Endothelial cell of umbilical vein (primary cell): ENCODE measurements around the gene PRR5L. TPM values are rescaled to one million over a fixed set of nuclear protein-coding genes. Genes with fewer than 3 reads are reported as not detected.

Experiments
- BruUV-seq: library from RNA; stranded (reverse); fragments of 400-500 nt; replicated peaks from 2 replicates; lab custom pipeline; 2021; lab: Mats Ljungman, UMichigan
- CTCF ChIA-PET: fragments of 300-600, 350-600 bp; sonication (Branson Sonifier 250); formaldehyde crosslinking; loops from one replicate; lab custom pipeline; 2021; ENCODE audit warnings: antibody characterized with exemption, inconsistent platforms; lab: Charles Lee
- POLR2A ChIA-PET: fragments of 300-600, 350-600 bp; sonication (Branson Sonifier 250); formaldehyde crosslinking; loops from one replicate; lab custom pipeline; 2021; ENCODE audit warnings: antibody characterized with exemption, inconsistent platforms; lab: Charles Lee
- DNase-seq: peaks from one replicate; pipeline ENCODE4 v3.0.0-alpha.2; 2011; ENCODE audit warnings: low read depth, low spot score
- FAIRE-seq: peaks from 2 replicates; lab custom pipeline; 2011; peaks lifted over from hg19 to GRCh38; lab: Jason Lieb, UNC
- H2AFZ ChIP-seq: 2 replicates; pipeline ENCODE4 v1.6.0; 2012; ENCODE audit warnings: low read depth, low read length, control low read depth, inconsistent platforms
- H3K27ac ChIP-seq: 2 replicates; pipeline ENCODE4 v1.5.1; 2011; ENCODE audit warnings: low read depth, mild to moderate bottlenecking, control low read depth, low read length, moderate library complexity; ENCODE audit not compliant: insufficient read depth
- H3K27me3 ChIP-seq, 2 experiments: 2 replicates each; pipeline versions ENCODE4 v1.6.0 to v1.6.1; 2011; ENCODE audit warnings: low read length in 2 of 2, mixed read lengths in 1 of 2; ENCODE audit not compliant: control insufficient read depth in 2 of 2, insufficient read depth in 2 of 2
- H3K36me3 ChIP-seq, 2 experiments: 2 replicates in 1 of 2; 3 replicates in 1 of 2; pipeline ENCODE4 v1.5.1; 2011; ENCODE audit warnings: low read length in 2 of 2, mild to moderate bottlenecking in 1 of 2, moderate library complexity in 1 of 2; ENCODE audit not compliant: control insufficient read depth in 2 of 2, insufficient read depth in 2 of 2; ENCODE audit errors: extremely low read depth in 1 of 2
- H3K4me1 ChIP-seq: 3 replicates; pipeline ENCODE4 v1.5.1; 2011; ENCODE audit warnings: mild to moderate bottlenecking, low read length; ENCODE audit not compliant: control insufficient read depth, insufficient read depth; ENCODE audit errors: extremely low read depth
- H3K4me2 ChIP-seq: 2 replicates; pipeline ENCODE4 v1.6.1; 2011; ENCODE audit warnings: low read length, control low read depth, mixed read lengths; ENCODE audit not compliant: insufficient read depth
- H3K4me3 ChIP-seq, 3 experiments: fragments of 200-600 bp in 1 of 3; sonication (generic), shearing (Covaris generic) in 1 of 3; replicated peaks in 1 of 3; 2 replicates each; pipeline ENCODE4 v1.5.1; 2011 to 2016; ENCODE audit warnings: control low read depth in 3 of 3, low read length in 3 of 3, mild to moderate bottlenecking in 2 of 3, inconsistent platforms in 1 of 3, low read depth in 1 of 3, moderate library complexity in 1 of 3; ENCODE audit not compliant: insufficient read depth in 1 of 3
- H3K79me2 ChIP-seq: 2 replicates; pipeline ENCODE4 v1.6.0; 2012; ENCODE audit warnings: low read length, inconsistent platforms; ENCODE audit not compliant: control insufficient read depth, insufficient read depth
- H3K9ac ChIP-seq: replicated peaks from 2 replicates; pipeline ENCODE3; 2011; ENCODE audit warnings: low read length, control low read depth; ENCODE audit not compliant: insufficient read depth; ENCODE audit errors: extremely low read depth
- H3K9me1 ChIP-seq: replicated peaks from 3 replicates; pipeline ENCODE4 v1.6.0; 2011; ENCODE audit warnings: mild to moderate bottlenecking, low read length; ENCODE audit not compliant: control insufficient read depth, insufficient read depth; ENCODE audit errors: extremely low read depth
- H3K9me3 ChIP-seq: replicated peaks from 2 replicates; pipeline ENCODE4 v1.5.1; 2012; ENCODE audit warnings: low read length, inconsistent platforms; ENCODE audit not compliant: control insufficient read depth, insufficient read depth
- H4K20me1 ChIP-seq: replicated peaks from 2 replicates; pipeline ENCODE3; 2011; ENCODE audit warnings: mild to moderate bottlenecking, low read length; ENCODE audit not compliant: control insufficient read depth, insufficient read depth; ENCODE audit errors: extremely low read depth
- EZH2 ChIP-seq: IDR thresholded peaks from 2 replicates; pipeline ENCODE4 v1.6.1; 2012; ENCODE audit warnings: borderline replicate concordance, low read depth, mild to moderate bottlenecking, moderate library complexity, low read length, inconsistent platforms; ENCODE audit not compliant: severe bottlenecking
- FOS ChIP-seq: IDR thresholded peaks from 2 replicates; pipeline ENCODE4 v1.6.1; 2011; ENCODE audit warnings: mild to moderate bottlenecking, low read length, moderate library complexity, borderline replicate concordance; ENCODE audit not compliant: insufficient read depth
- GATA2 ChIP-seq: IDR thresholded peaks from 2 replicates; pipeline ENCODE4 v1.7.0; 2011; ENCODE audit warnings: low read depth, mild to moderate bottlenecking, moderate library complexity, mixed read lengths, low read length; ENCODE audit not compliant: insufficient read length, insufficient read depth
- JUN ChIP-seq: IDR thresholded peaks from 2 replicates; pipeline ENCODE4 v1.6.1; 2011; ENCODE audit warnings: borderline replicate concordance, low read depth; ENCODE audit not compliant: insufficient read length, insufficient read depth
- MAX ChIP-seq: IDR thresholded peaks from 2 replicates; pipeline ENCODE4 v1.6.1; 2011; ENCODE audit not compliant: insufficient read depth, insufficient read length
- MYC ChIP-seq: IDR thresholded peaks from one replicate; pipeline ENCODE4 v1.6.1; 2011; ENCODE audit warnings: mild to moderate bottlenecking, low read depth, low read length
- POLR2A ChIP-seq: IDR thresholded peaks from 2 replicates; pipeline ENCODE4 v1.6.1; 2012; ENCODE audit warnings: low read depth, mild to moderate bottlenecking, control low read depth, low read length
- POLR2AphosphoS5 ChIP-seq: IDR thresholded peaks from 2 replicates; pipeline ENCODE4 v1.6.1; 2012; ENCODE audit warnings: low read depth, mild to moderate bottlenecking, control low read depth, low read length, moderate library complexity; ENCODE audit not compliant: insufficient read depth
- dilution Hi-C: fragments of 300-500 bp; cut with MboI; formaldehyde crosslinking; loops from one replicate; pipeline ENCODE4 v1.15.0; 2019; ENCODE audit warnings: low sequenced_read_pairs; ENCODE audit not compliant: extremely low pct_ligation_motif_present
- intact Hi-C: fragments of 100-400 bp; cut with micrococcal nuclease; formaldehyde crosslinking; loops from one replicate; pipeline ENCODE4 v1.10.0; 2022
- polyA plus RNA-seq, 4 experiments: library from polyadenylated mRNA; depleted of rRNA in 3 of 4; stranded (reverse) in 3 of 4; unstranded in 1 of 4; fragments of >200 nt; gene quantifications; 2 replicates each; pipeline versions ENCODE4 v1.2.1 to v1.2.3, GENCODE V29; 2011 to 2012; ENCODE audit warnings: missing spikeins in 1 of 4
- total RNA-seq: library from RNA; stranded (reverse); gene quantifications from 2 replicates; pipeline ENCODE4 v1.2.3, GENCODE V29; 2021

The PRR5L gene
- total and polyA plus RNA-seq, 2 donors (not counting 3 experiments of a cell fraction or from before 2014, with no cell fraction given) = 2.5 to 6.1 TPM

DNA sequence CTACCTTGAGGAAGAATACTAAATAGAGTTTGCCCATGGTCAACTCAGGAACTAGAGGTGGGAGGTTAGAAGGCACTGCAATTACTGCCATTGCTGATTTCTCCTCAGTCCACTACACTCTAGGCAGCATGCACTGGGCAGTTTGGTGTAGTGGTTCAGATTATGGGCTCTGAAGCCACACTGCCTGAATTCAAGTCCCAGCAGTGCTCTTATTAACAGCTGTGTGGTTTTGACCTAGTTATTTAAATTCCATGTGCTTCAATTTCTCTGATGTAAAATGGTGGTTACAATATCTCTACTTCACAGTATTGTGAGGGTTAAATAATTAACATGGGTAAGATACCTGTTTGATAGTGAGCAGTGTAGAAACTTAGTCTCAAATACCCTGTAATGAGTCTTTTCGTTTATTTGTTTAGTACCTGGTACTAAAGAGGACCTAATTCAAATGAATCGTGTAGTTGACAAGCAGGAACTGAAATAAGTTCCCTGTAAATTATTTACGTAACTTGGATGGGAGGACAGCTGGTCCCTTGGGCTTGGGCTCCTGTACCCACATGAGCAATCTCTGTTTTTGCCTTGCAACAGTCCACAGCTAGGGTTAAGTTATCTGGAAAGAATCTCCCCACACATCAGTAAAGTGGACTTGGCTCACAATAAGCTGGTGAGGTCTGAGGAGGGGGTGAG is 17.8 kb downstream of the PRR5L start:
- no peak for DNase-seq
- intact Hi-C loops (no loop called here), dilution Hi-C loops (no loop called here)
- no peaks in the 10 kb centered on the region for H3K79me2 ChIP-seq
- H3K4me2 ChIP-seq = no peak overlapping the region
- ChIA-PET POLR2A (no interaction called here), CTCF (no interaction called here)
- H2AFZ ChIP-seq = no peak overlapping the region
- H3K4me3 ChIP-seq = no peak overlapping the region
- peaks cover 16 to 29% of the 10 kb centered on the region in 2 experiments for H3K27me3 ChIP-seq
- H3K9me3 ChIP-seq = no peaks in the 10 kb centered on the region
- no peaks in the 10 kb centered on the region for H4K20me1 ChIP-seq
- BruUV-seq = no TSS peak
- H3K9ac ChIP-seq = no peak overlapping the region
- H3K36me3 ChIP-seq = no peaks in the 10 kb centered on the region
- no peaks in the 10 kb centered on the region for H3K9me1 ChIP-seq
- FAIRE-seq = no peak
- no peaks in the 10 kb centered on the region for H3K4me1 ChIP-seq
- no peak overlapping the region for H3K27ac ChIP-seq
- TF ChIP-seq MYC (no peak), MAX (no peak), GATA2 (no peak), FOS (no peak), POLR2AphosphoS5 (no peak), JUN (no peak), POLR2A (no peak)

DNA sequence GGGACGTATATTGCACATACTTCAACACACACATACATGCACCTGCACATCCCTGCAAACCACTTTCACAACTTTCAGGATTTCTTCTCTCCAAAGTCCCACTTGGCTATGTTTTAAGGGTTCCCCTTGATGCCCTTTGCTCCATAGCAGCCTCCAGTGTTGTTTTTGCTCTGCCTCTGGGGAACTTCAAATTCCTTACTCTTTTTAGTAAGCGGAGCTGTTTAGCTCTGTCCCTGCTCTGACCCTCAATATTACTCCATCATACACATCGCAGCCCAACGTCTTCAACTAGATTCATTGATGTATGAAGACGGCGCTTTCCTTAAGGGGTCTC is 18.3 kb downstream of the PRR5L start:
- POLR2A ChIA-PET = no interaction called here
- no peaks in the 10 kb centered on the region for H3K9me1 ChIP-seq
- H2AFZ ChIP-seq = no peak overlapping the region
- intact Hi-C loops (no loop called here), dilution Hi-C loops (no loop called here)
- no peak overlapping the region for H3K4me2 ChIP-seq
- no peaks in the 10 kb centered on the region for H4K20me1 ChIP-seq
- H3K27ac ChIP-seq = no peak overlapping the region
- H3K36me3 ChIP-seq = no peaks in the 10 kb centered on the region
- no peak overlapping the region for H3K4me3 ChIP-seq
- TF ChIP-seq POLR2AphosphoS5 (no peak), POLR2A (no peak), EZH2 (no peak), JUN (no peak)
- no TSS peak for BruUV-seq
- DNase-seq (no peak), FAIRE-seq (no peak)
- H3K9me3 ChIP-seq = no peaks in the 10 kb centered on the region
- CTCF ChIA-PET = no interaction called here
- H3K9ac ChIP-seq = no peak overlapping the region
- no peaks in the 10 kb centered on the region for H3K79me2 ChIP-seq
- H3K4me1 ChIP-seq = no peaks in the 10 kb centered on the region
- H3K27me3 ChIP-seq = peaks cover 16 to 30% of the 10 kb centered on the region in 2 experiments
